Breast epithelium (tissue), 3 donors: ENCODE results near the gene CCDC91.

Source experiments
- POLR2A ChIP-seq: fragments of 450-650 bp; IDR thresholded peaks from one replicate; pipeline ENCODE4 v1.6.1; 2016; ENCODE audit warnings: antibody characterized with exemption, mild to moderate bottlenecking, moderate library complexity
- POLR2AphosphoS5 ChIP-seq, 3 donors: sonication (generic); formaldehyde crosslinking; IDR thresholded peaks; one replicate each; pipeline ENCODE4 v1.6.1; 2017; ENCODE audit warnings: antibody characterized with exemption in 3 of 3
- TF ChIP-seq, protein P1 (sequence below), 3 donors: fragments of 450-650 bp; IDR thresholded peaks; one replicate each; pipeline ENCODE4 v1.5.1; 2016 to 2017; ENCODE audit warnings: antibody characterized with exemption in 3 of 3, mild to moderate bottlenecking in 3 of 3, moderate library complexity in 3 of 3

DNA sequence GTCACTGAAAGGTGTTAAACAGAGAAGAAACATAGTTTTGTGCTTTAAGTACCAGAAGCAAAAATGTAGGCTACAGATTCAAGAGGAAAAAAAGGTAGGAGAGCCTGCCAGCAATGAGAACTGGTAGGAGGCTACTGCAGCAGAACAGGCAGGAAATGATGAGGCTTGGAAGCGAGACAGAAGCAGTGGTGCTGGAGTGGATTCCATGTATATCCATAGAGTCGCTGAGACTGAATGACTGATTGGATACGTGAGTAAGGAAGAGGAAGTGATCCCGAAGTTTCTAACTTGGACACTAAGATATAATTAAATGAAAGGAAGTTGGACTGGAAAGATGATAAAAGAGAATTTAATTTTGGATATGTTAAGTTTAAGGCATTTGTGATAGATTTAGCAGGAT, 45.0 kb upstream of the CCDC91 start:
- TF ChIP-seq, protein P1, sequence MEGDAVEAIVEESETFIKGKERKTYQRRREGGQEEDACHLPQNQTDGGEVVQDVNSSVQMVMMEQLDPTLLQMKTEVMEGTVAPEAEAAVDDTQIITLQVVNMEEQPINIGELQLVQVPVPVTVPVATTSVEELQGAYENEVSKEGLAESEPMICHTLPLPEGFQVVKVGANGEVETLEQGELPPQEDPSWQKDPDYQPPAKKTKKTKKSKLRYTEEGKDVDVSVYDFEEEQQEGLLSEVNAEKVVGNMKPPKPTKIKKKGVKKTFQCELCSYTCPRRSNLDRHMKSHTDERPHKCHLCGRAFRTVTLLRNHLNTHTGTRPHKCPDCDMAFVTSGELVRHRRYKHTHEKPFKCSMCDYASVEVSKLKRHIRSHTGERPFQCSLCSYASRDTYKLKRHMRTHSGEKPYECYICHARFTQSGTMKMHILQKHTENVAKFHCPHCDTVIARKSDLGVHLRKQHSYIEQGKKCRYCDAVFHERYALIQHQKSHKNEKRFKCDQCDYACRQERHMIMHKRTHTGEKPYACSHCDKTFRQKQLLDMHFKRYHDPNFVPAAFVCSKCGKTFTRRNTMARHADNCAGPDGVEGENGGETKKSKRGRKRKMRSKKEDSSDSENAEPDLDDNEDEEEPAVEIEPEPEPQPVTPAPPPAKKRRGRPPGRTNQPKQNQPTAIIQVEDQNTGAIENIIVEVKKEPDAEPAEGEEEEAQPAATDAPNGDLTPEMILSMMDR (IDR thresholded peaks at IDR 0.05), result no peak
- TF ChIP-seq POLR2AphosphoS5 (IDR thresholded peaks at IDR 0.05) (no peak), POLR2A (no peak)
